ENCODE data around the gene TNS4.

DNA sequence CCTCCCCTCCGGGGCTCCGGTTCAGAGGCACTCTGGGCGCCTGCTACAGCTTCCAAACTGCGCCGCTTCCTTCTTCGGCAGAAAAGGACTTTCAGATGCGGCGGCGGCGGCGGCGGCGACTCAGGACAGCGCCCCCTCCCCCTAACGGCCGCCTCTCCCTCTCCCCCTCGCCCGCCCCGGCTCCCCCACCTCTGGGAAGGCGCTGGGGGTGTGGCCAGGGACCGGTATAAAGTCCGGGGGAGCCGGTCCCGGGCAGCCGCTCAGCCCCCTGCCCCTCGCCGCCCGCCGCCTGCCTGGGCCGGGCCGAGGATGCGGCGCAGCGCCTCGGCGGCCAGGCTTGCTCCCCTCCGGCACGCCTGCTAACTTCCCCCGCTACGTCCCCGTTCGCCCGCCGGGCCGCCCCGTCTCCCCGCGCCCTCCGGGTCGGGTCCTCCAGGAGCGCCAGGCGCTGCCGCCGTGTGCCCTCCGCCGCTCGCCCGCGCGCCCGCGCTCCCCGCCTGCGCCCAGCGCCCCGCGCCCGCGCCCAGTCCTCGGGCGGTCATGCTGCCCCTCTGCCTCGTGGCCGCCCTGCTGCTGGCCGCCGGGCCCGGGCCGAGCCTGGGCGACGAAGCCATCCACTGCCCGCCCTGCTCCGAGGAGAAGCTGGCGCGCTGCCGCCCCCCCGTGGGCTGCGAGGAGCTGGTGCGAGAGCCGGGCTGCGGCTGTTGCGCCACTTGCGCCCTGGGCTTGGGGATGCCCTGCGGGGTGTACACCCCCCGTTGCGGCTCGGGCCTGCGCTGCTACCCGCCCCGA is 58.0 kb downstream of the TNS4 start, which contains the start of gene IGFBP4:
- TF ChIP-seq, protein P1, sequence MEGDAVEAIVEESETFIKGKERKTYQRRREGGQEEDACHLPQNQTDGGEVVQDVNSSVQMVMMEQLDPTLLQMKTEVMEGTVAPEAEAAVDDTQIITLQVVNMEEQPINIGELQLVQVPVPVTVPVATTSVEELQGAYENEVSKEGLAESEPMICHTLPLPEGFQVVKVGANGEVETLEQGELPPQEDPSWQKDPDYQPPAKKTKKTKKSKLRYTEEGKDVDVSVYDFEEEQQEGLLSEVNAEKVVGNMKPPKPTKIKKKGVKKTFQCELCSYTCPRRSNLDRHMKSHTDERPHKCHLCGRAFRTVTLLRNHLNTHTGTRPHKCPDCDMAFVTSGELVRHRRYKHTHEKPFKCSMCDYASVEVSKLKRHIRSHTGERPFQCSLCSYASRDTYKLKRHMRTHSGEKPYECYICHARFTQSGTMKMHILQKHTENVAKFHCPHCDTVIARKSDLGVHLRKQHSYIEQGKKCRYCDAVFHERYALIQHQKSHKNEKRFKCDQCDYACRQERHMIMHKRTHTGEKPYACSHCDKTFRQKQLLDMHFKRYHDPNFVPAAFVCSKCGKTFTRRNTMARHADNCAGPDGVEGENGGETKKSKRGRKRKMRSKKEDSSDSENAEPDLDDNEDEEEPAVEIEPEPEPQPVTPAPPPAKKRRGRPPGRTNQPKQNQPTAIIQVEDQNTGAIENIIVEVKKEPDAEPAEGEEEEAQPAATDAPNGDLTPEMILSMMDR (IDR thresholded peaks at IDR 0.05) = peak; percentile 84
- TF ChIP-seq ZFX (IDR thresholded peaks at IDR 0.05; ENCODE audit: borderline replicate concordance) = no peak

All from 22Rv1 (cell line).